Activated CD8-positive, alpha-beta T cell treated with anti-CD3 and anti-CD28 coated beads for 36 hours (primary cell): ENCODE measurements around the gene PET100. TPM values are rescaled to one million over a fixed set of nuclear protein-coding genes. Genes with fewer than 3 reads are reported as not detected.
A peak's percentile ranks its signal among the peaks of the same experiment; 100 is the strongest.

Source experiments
- ATAC-seq: fragments of 200-7000 bp; cut with Tn5 transposase; one replicate; pipeline ENCODE4 v1.10.0; 2021; ENCODE audit warnings: mild to moderate bottlenecking, moderate library complexity
- CTCF ChIA-PET: fragments of 350-600 bp; sonication (Branson Sonifier 250); formaldehyde crosslinking; loops from one replicate; lab custom pipeline; 2021; ENCODE audit warnings: antibody characterized with exemption; lab: Charles Lee
- POLR2A ChIA-PET: fragments of 350-600 bp; sonication (Branson Sonifier 250); formaldehyde crosslinking; loops from one replicate; lab custom pipeline; 2021; ENCODE audit warnings: antibody characterized with exemption; lab: Charles Lee
- DNase-seq: peaks from one replicate; pipeline ENCODE4 v3.0.0-alpha.2; 2020
- H3K27ac Mint-ChIP-seq: one replicate; pipeline ENCODE4 v1.8.0; 2021; ENCODE audit warnings: mild to moderate bottlenecking, mixed read lengths
- H3K27me3 Mint-ChIP-seq: one replicate; pipeline ENCODE4 v1.8.0; 2021; ENCODE audit warnings: mixed read lengths
- H3K36me3 Mint-ChIP-seq: one replicate; pipeline ENCODE4 v1.8.0; 2021; ENCODE audit warnings: low read depth, mixed read lengths
- H3K4me1 Mint-ChIP-seq: one replicate; pipeline ENCODE4 v1.8.0; 2021; ENCODE audit warnings: low read depth, mixed read lengths
- H3K4me3 Mint-ChIP-seq: one replicate; pipeline ENCODE4 v1.8.0; 2021; ENCODE audit warnings: mild to moderate bottlenecking, moderate library complexity, mixed read lengths
- H3K9me3 Mint-ChIP-seq: one replicate; pipeline ENCODE4 v1.8.0; 2021; ENCODE audit warnings: mixed read lengths
- intact Hi-C: fragments of 100-400 bp; cut with micrococcal nuclease; formaldehyde crosslinking; loops from one replicate; pipeline ENCODE4 v1.10.0; 2022
- total RNA-seq, 2 experiments: library from RNA; stranded (reverse); gene quantifications; one replicate each; pipeline ENCODE4 v1.2.3, GENCODE V29; 2021
- TF ChIP-seq, protein P1 (sequence below): fragments of 200-600 bp; IDR thresholded peaks from one replicate; pipeline ENCODE4 v1.8.0; 2022; ENCODE audit warnings: antibody characterized with exemption, mild to moderate bottlenecking

Gene PET100
- total RNA-seq, 2 experiments from 2014 or later: 71.8 to 83.3 TPM

DNA sequence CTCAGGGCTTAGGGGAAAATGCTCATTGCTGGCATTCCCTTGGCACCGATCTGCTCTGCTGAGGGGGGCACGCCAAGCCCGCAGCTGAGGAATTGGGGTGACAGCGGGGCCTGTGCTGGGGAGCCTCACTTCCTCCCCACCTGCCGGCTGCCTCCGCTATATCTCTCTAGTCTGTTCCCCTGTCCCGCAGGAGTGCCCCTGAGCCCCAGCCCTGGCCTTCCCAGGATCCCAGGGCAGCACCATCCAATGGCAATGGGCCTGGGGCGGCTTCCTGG lies 16.8 kb downstream of the PET100 start:
- CTCF ChIA-PET: no interaction called here
- H3K27ac Mint-ChIP-seq: no peak overlapping the region
- peaks cover 2% of the 10 kb centered on the region for H3K4me1 Mint-ChIP-seq
- peaks cover 8% of the 10 kb centered on the region for H3K36me3 Mint-ChIP-seq
- H3K9me3 Mint-ChIP-seq: no peaks in the 10 kb centered on the region
- ATAC-seq: no peak
- no peak overlapping the region for H3K4me3 Mint-ChIP-seq
- TF ChIP-seq, protein P1, sequence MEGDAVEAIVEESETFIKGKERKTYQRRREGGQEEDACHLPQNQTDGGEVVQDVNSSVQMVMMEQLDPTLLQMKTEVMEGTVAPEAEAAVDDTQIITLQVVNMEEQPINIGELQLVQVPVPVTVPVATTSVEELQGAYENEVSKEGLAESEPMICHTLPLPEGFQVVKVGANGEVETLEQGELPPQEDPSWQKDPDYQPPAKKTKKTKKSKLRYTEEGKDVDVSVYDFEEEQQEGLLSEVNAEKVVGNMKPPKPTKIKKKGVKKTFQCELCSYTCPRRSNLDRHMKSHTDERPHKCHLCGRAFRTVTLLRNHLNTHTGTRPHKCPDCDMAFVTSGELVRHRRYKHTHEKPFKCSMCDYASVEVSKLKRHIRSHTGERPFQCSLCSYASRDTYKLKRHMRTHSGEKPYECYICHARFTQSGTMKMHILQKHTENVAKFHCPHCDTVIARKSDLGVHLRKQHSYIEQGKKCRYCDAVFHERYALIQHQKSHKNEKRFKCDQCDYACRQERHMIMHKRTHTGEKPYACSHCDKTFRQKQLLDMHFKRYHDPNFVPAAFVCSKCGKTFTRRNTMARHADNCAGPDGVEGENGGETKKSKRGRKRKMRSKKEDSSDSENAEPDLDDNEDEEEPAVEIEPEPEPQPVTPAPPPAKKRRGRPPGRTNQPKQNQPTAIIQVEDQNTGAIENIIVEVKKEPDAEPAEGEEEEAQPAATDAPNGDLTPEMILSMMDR: no peak
- intact Hi-C loops: no loop called here
- H3K27me3 Mint-ChIP-seq: no peaks in the 10 kb centered on the region
- DNase-seq: no peak
- POLR2A ChIA-PET: no interaction called here

DNA sequence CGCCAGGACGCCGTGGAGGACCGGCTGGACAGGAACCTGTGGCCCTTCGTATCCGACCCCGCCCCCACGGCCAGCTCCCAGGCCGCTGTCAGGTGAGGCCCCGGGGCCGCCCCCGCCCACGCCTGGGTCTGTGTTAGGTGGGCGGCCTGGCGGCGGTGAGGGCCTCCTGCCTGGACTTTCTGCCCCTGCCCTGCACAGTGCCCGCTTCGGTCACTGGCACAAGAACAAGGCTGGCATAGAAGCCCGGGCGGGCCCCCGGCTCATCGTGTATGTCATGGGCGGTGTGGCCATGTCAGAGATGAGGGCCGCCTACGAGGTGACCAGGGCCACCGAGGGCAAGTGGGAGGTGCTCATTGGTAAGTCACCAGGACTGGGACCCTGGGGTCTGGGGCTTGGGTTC lies 17.6 kb downstream of the PET100 start:
- H3K27ac Mint-ChIP-seq: no peak overlapping the region
- peaks cover 5% of the 10 kb centered on the region for H3K4me1 Mint-ChIP-seq
- no peak for DNase-seq
- CTCF ChIA-PET: no interaction called here
- intact Hi-C loops: no loop called here
- POLR2A ChIA-PET: no interaction called here
- H3K36me3 Mint-ChIP-seq: peaks cover 8% of the 10 kb centered on the region
- H3K9me3 Mint-ChIP-seq: no peaks in the 10 kb centered on the region
- no peak overlapping the region for H3K4me3 Mint-ChIP-seq
- no peak for ATAC-seq
- TF ChIP-seq, protein P1: no peak
- no peaks in the 10 kb centered on the region for H3K27me3 Mint-ChIP-seq

DNA sequence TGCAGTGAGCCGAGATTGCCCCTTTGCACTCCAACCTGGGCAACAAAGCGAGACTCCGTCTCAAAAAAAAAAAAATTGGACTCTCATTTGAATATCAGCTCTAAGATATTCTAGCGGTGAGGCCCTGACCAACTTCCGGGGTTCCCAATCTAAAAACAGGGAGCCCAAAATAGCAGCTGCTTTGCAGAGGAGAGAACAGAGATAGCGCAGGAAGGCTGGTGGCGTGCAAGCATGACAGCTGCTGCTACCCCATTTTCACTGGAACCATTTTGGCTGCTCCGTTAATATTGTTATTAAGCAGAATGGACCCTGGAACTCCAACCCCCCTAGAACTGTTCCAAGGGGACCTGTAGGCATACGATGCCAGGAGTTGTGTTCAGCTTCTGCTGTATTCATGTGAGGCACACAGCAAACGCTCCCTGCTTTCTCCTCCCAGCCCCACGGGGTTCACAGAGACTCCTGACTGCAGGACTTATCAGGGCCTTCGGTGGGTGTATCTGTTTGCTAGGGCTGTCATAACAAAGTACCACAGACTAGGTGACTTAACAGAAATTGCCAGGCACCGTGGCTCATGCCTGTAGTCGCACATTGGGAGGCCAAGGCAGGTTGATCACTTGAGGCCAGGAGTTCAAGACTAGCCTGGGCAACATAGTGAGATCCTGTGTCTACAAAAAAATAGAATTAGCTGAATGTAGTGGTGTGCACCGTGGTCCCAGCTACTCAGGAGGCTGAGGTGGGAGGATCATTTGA lies 18.8 kb downstream of the PET100 start:
- ChIA-PET POLR2A (interaction anchor here (0.7 to 1.8 kb wide), 3 partner anchors 11 to 1579 kb away, joined by 3 to 10 read pairs (median 3); partner anchors contain the start of gene STXBP2), CTCF (interaction anchor here (0.7 to 1.7 kb wide), 2 partner anchors 15 to 32 kb away, joined by 3 to 9 read pairs; partner anchors contain the start of gene TRAPPC5)
- Mint-ChIP-seq H3K27me3 (no peaks in the 10 kb centered on the region), H3K4me1 (peaks cover 10% of the 10 kb centered on the region), H3K27ac (no peak overlapping the region), H3K36me3 (peaks cover 8% of the 10 kb centered on the region), H3K9me3 (no peaks in the 10 kb centered on the region), H3K4me3 (no peak overlapping the region)
- intact Hi-C loops: no loop called here
- DNase-seq (no peak), ATAC-seq (no peak)
- TF ChIP-seq, protein P1: no peak

DNA sequence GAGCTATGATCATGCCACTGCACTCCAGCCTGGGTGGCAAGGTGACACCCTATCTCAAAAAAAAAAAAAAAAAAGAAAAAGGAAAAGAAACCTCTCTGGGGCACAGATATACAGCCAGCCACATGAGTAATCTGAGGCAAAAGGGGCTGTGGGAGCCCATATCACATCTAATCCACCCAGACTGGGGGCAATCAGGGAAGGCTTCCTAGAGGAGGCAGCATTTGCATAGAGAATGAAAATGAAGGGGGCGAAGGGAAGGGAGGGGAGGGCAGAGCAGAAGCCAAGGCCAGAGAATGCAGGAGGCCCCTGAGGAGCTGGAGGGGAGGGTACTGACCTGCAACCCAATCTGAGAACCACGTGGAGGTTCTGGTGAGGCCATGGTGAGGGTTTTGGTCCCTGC lies 20.6 kb downstream of the PET100 start:
- ChIA-PET CTCF (interaction anchor here (7.8 kb wide), 1 partner anchor 31 kb away, joined by 74 read pairs; the partner anchor contains the start of gene TRAPPC5), POLR2A (interaction anchor here (1.0 to 1.2 kb wide), 2 partner anchors 9 to 13 kb away, joined by 3 read pairs; no protein-coding TSS in a partner anchor)
- TF ChIP-seq, protein P1: no peak
- Mint-ChIP-seq H3K27ac (no peak overlapping the region), H3K9me3 (no peaks in the 10 kb centered on the region), H3K27me3 (no peaks in the 10 kb centered on the region), H3K4me1 (peaks cover 10% of the 10 kb centered on the region), H3K4me3 (no peak overlapping the region), H3K36me3 (peaks cover 6% of the 10 kb centered on the region)
- no peak for DNase-seq
- ATAC-seq: no peak
- intact Hi-C loops: loop anchor here (5.0 kb wide), 1 partner anchor 147 kb away; no protein-coding TSS in a partner anchor

DNA sequence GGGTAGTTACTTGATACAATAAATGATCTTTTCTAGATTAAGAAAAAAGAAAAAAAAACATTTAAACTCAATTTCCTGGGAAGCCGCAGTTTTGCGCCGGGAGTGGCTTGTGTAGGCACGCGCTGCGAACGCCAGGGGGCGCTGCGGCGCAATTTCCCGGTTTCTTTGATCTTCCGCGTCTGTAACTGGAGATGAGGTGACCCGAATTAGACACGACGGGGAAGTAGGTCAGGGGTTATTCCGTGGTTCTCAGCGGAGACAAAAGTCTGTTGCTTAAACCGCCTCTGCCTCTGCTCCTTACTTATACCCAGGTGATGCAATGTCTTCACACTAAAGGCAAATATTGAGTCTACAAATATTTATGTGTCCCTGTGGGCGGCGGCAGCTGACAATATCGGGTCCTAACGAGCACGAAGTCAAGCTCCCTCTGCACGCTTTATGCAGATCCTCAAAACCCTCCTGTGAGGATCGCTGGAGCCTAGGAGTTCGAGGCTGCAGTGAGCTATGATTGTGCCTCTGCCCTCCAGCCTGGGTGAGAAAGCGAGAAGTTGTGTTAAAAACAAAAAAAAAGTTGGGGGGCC lies 22.6 kb downstream of the PET100 start:
- peak overlapping the region; percentile 59 for H3K4me3 Mint-ChIP-seq
- ChIA-PET CTCF (interaction anchor here (0.6 to 7.8 kb wide), 23 partner anchors 9 to 285 kb away, joined by 3 to 74 read pairs (median 5); partner anchors contain the start of genes PCP2, PET100, RETN and TRAPPC5), POLR2A (interaction anchor here (0.6 to 0.7 kb wide), 2 partner anchors 483 to 584 kb away, joined by 3 to 5 read pairs; no protein-coding TSS in a partner anchor)
- TF ChIP-seq, protein P1: peak; percentile 99
- peaks cover 2% of the 10 kb centered on the region for H3K36me3 Mint-ChIP-seq
- H3K27me3 Mint-ChIP-seq: no peaks in the 10 kb centered on the region
- ATAC-seq: peak; percentile 86
- H3K9me3 Mint-ChIP-seq: no peaks in the 10 kb centered on the region
- H3K4me1 Mint-ChIP-seq: peaks cover 24% of the 10 kb centered on the region
- DNase-seq: peak; percentile 91
- intact Hi-C loops: loop anchor here (5.0 kb wide), 1 partner anchor 145 kb away; no protein-coding TSS in a partner anchor
- H3K27ac Mint-ChIP-seq: peak overlapping the region; percentile 53
